H9 (cell line): Measurements from ENCODE around the gene ODF2. TPM values are rescaled to one million over a fixed set of nuclear protein-coding genes. Genes with fewer than 3 reads are reported as not detected.

Experiments
- DNase-seq: peaks from one replicate; pipeline ENCODE4 v3.0.0-alpha.2; 2017
- H2AFZ ChIP-seq: one replicate; pipeline ENCODE4 v1.6.1; 2013; ENCODE audit warnings: mild to moderate bottlenecking, low read length, control low read depth, moderate library complexity
- H2AK5ac ChIP-seq: 2 replicates; pipeline ENCODE4 v1.6.1; 2013; ENCODE audit warnings: low read length, control low read depth, mixed read lengths; ENCODE audit not compliant: insufficient read length
- H2BK120ac ChIP-seq: one replicate; pipeline ENCODE4 v1.6.1; 2013; ENCODE audit warnings: low read depth, mild to moderate bottlenecking, low read length, control low read depth, inconsistent platforms; ENCODE audit not compliant: poor library complexity, severe bottlenecking
- H2BK12ac ChIP-seq: 2 replicates; pipeline ENCODE4 v1.6.1; 2013; ENCODE audit warnings: low read length, control low read depth, mixed read lengths, low read depth; ENCODE audit not compliant: insufficient read length
- H2BK15ac ChIP-seq: 2 replicates; pipeline ENCODE4 v1.6.1; 2013; ENCODE audit warnings: low read depth, low read length, control low read depth
- H2BK20ac ChIP-seq: one replicate; pipeline ENCODE4 v1.6.1; 2013; ENCODE audit warnings: low read depth, mild to moderate bottlenecking, low read length, control low read depth, inconsistent platforms; ENCODE audit not compliant: poor library complexity, severe bottlenecking
- H2BK5ac ChIP-seq: 2 replicates; pipeline ENCODE4 v1.6.1; 2013; ENCODE audit warnings: low read length, control low read depth, mixed read lengths; ENCODE audit not compliant: insufficient read length
- H3K14ac ChIP-seq: 2 replicates; pipeline ENCODE4 v1.6.1; 2013; ENCODE audit warnings: low read length, control low read depth; ENCODE audit not compliant: insufficient read depth
- H3K18ac ChIP-seq: 2 replicates; pipeline ENCODE4 v1.6.1; 2013; ENCODE audit warnings: low read depth, mild to moderate bottlenecking, mixed read lengths, low read length, control low read depth; ENCODE audit not compliant: insufficient read length
- H3K23ac ChIP-seq: 2 replicates; pipeline ENCODE4 v1.6.1; 2013; ENCODE audit warnings: low read length, control low read depth, mixed read lengths, low read depth; ENCODE audit not compliant: insufficient read length
- H3K23me2 ChIP-seq: 2 replicates; pipeline ENCODE4 v1.6.1; 2013; ENCODE audit warnings: low read depth, mild to moderate bottlenecking, mixed read lengths, low read length, control low read depth; ENCODE audit not compliant: insufficient read length, poor library complexity, severe bottlenecking
- H3K27ac ChIP-seq: 2 replicates; pipeline ENCODE4 v1.5.1; 2013; ENCODE audit warnings: low read length, control low read depth, mixed read lengths, low read depth; ENCODE audit not compliant: insufficient read length
- H3K27me3 ChIP-seq: 2 replicates; pipeline ENCODE4 v1.6.1; 2013; ENCODE audit warnings: low read length, control low read depth, inconsistent platforms; ENCODE audit not compliant: insufficient read depth
- H3K4ac ChIP-seq: 2 replicates; pipeline ENCODE4 v1.6.1; 2013; ENCODE audit warnings: low read depth, mild to moderate bottlenecking, control low read depth, inconsistent platforms, low read length, moderate library complexity
- H3K4me1 ChIP-seq: 2 replicates; pipeline ENCODE4 v1.6.1; 2013; ENCODE audit warnings: low read length, control low read depth, inconsistent platforms; ENCODE audit not compliant: insufficient read depth
- H3K4me2 ChIP-seq: 2 replicates; pipeline ENCODE4 v1.6.1; 2013; ENCODE audit warnings: low read length, control low read depth, mixed read lengths; ENCODE audit not compliant: insufficient read length, insufficient read depth
- H3K56ac ChIP-seq: 2 replicates; pipeline ENCODE4 v1.6.1; 2013; ENCODE audit warnings: low read depth, mild to moderate bottlenecking, mixed read lengths, low read length, control low read depth; ENCODE audit not compliant: insufficient read length
- H3K79me1 ChIP-seq: 2 replicates; pipeline ENCODE4 v1.6.1; 2013; ENCODE audit warnings: low read depth, mild to moderate bottlenecking, moderate library complexity, low read length, control low read depth, inconsistent platforms; ENCODE audit not compliant: insufficient read depth, poor library complexity, severe bottlenecking
- H3K79me2 ChIP-seq: 2 replicates; pipeline ENCODE4 v1.6.1; 2013; ENCODE audit warnings: low read length, control low read depth, inconsistent platforms; ENCODE audit not compliant: insufficient read depth
- H3K9ac ChIP-seq: 2 replicates; pipeline ENCODE4 v1.6.1; 2013; ENCODE audit warnings: low read length, control low read depth, mixed read lengths; ENCODE audit not compliant: insufficient read length; ENCODE audit errors: extremely low read depth
- H3K9me3 ChIP-seq: one replicate; pipeline ENCODE4 v1.6.1; 2013; ENCODE audit warnings: low read depth, low read length, inconsistent platforms; ENCODE audit not compliant: control insufficient read depth
- H3T11ph ChIP-seq: one replicate; pipeline ENCODE4 v1.6.1; 2013; ENCODE audit warnings: mild to moderate bottlenecking, low read length, control low read depth, inconsistent platforms
- H4K20me1 ChIP-seq: one replicate; pipeline ENCODE4 v1.6.1; 2013; ENCODE audit not compliant: control insufficient read depth, insufficient read length, insufficient read depth
- H4K5ac ChIP-seq: 2 replicates; pipeline ENCODE4 v1.6.1; 2013; ENCODE audit warnings: low read depth, mild to moderate bottlenecking, mixed read lengths, low read length, control low read depth; ENCODE audit not compliant: insufficient read length
- H4K8ac ChIP-seq: replicated peaks from 2 replicates; pipeline ENCODE4 v1.6.1; 2013; ENCODE audit warnings: low read length, control low read depth, mixed read lengths, low read depth; ENCODE audit not compliant: insufficient read length
- H4K91ac ChIP-seq: 2 replicates; pipeline ENCODE4 v1.6.1; 2013; ENCODE audit warnings: low read depth, mild to moderate bottlenecking, moderate library complexity, mixed read lengths, low read length, control low read depth; ENCODE audit not compliant: insufficient read length
- H3K27ac Mint-ChIP-seq, 3 experiments: 2 replicates in 2 of 3; 3 replicates in 1 of 3; pipeline ENCODE4 v1.8.0; 2020 to 2021; ENCODE audit warnings: mixed read lengths in 3 of 3, mild to moderate bottlenecking in 1 of 3, moderate library complexity in 1 of 3
- H3K27me3 Mint-ChIP-seq: 2 replicates; pipeline ENCODE4 v1.8.0; 2021; ENCODE audit warnings: low read depth, mild to moderate bottlenecking, moderate library complexity, mixed read lengths
- H3K36me3 Mint-ChIP-seq, 3 experiments: 2 replicates in 2 of 3; 3 replicates in 1 of 3; pipeline ENCODE4 v1.8.0; 2020 to 2021; ENCODE audit warnings: low read depth in 3 of 3, mixed read lengths in 3 of 3; ENCODE audit not compliant: insufficient read depth in 1 of 3
- H3K4me1 Mint-ChIP-seq, 2 experiments: 2 replicates each; pipeline ENCODE4 v1.8.0; 2020; ENCODE audit warnings: mixed read lengths in 2 of 2
- H3K4me3 Mint-ChIP-seq, 2 experiments: 2 replicates in 1 of 2; 3 replicates in 1 of 2; pipeline ENCODE4 v1.8.0; 2020 to 2021; ENCODE audit warnings: mild to moderate bottlenecking in 2 of 2, mixed read lengths in 2 of 2, moderate library complexity in 1 of 2
- H3K9me3 Mint-ChIP-seq, 2 experiments: 2 replicates in 1 of 2; 3 replicates in 1 of 2; pipeline ENCODE4 v1.8.0; 2020; ENCODE audit warnings: mild to moderate bottlenecking in 2 of 2, mixed read lengths in 2 of 2, moderate library complexity in 1 of 2
- WGBS: extraction: QIAGEN DNeasy Blood & Tissue Kit; methylation state at CpG from one replicate; pipeline ENCODE4 v1.1.7; 2013; ENCODE audit warnings: missing lambda C conversion rate, low lambda C conversion rate, mixed read lengths; ENCODE audit not compliant: insufficient read length; ENCODE audit errors: extremely low coverage; 5-methylcytosine and 5-hydroxymethylcytosine counted together
- total RNA-seq: library from RNA; stranded (reverse); gene quantifications from 2 replicates; pipeline ENCODE4 v1.2.1, GENCODE V29; 2021
- TF ChIP-seq, protein P1 (sequence below): fragments of 200-600 bp; sonication (generic); conservative IDR thresholded peaks from 3 replicates; pipeline ENCODE4 v1.8.0; 2021; ENCODE audit warnings: antibody characterized with exemption, mild to moderate bottlenecking

ODF2 gene
- total RNA-seq, 1 experiment from 2014 or later = 16.7 TPM

DNA sequence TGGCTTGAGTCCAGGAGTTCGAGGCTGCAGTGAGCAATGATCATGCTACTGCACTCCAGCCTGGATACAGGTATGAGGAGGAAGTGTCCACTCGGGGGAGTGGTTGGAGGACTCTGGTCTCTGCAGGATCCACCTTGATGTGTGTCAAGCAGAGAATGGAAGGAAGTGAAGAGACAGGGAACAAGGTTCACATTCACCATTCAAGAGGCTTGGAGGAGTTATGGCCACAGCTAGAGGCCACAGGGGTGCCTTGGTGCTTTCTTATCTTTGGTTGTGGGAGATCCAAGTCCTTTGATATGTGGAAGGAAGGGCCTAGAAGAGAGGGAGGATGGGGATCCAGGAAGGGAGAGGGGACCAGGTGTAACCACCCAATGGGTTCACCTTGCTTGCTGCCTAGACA is 40.5 kb upstream of the ODF2 start:
- no peak overlapping the region for H4K5ac ChIP-seq
- H3K14ac ChIP-seq = no peak overlapping the region
- peaks cover 3% of the 10 kb centered on the region for H3K4me1 ChIP-seq
- Mint-ChIP-seq H3K36me3 (no peaks in the 10 kb centered on the region), H3K4me3 (peak overlapping the region in 1 of 2 experiments; percentile 12; a peak in 2 of 5 replicates), H3K9me3 (peaks cover 0 to 6% of the 10 kb centered on the region in 2 experiments; a peak in 3 of 5 replicates), H3K4me1 (peaks cover 26 to 33% of the 10 kb centered on the region in 2 experiments), H3K27me3 (peaks cover 98% of the 10 kb centered on the region), H3K27ac (no peak overlapping the region)
- TF ChIP-seq, protein P1, sequence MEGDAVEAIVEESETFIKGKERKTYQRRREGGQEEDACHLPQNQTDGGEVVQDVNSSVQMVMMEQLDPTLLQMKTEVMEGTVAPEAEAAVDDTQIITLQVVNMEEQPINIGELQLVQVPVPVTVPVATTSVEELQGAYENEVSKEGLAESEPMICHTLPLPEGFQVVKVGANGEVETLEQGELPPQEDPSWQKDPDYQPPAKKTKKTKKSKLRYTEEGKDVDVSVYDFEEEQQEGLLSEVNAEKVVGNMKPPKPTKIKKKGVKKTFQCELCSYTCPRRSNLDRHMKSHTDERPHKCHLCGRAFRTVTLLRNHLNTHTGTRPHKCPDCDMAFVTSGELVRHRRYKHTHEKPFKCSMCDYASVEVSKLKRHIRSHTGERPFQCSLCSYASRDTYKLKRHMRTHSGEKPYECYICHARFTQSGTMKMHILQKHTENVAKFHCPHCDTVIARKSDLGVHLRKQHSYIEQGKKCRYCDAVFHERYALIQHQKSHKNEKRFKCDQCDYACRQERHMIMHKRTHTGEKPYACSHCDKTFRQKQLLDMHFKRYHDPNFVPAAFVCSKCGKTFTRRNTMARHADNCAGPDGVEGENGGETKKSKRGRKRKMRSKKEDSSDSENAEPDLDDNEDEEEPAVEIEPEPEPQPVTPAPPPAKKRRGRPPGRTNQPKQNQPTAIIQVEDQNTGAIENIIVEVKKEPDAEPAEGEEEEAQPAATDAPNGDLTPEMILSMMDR = no peak
- DNase-seq = no peak
- H3K56ac ChIP-seq = no peak overlapping the region
- H3K27ac ChIP-seq = no peak overlapping the region
- H2BK12ac ChIP-seq = no peak overlapping the region
- no peak overlapping the region for H4K91ac ChIP-seq
- no peak overlapping the region for H2AK5ac ChIP-seq
- H3K23me2 ChIP-seq = peaks cover 6% of the 10 kb centered on the region
- no peaks in the 10 kb centered on the region for H4K20me1 ChIP-seq
- no peak overlapping the region for H3K4ac ChIP-seq
- no peak overlapping the region for H2BK120ac ChIP-seq
- no peak overlapping the region for H3K9ac ChIP-seq
- no peak overlapping the region for H2BK20ac ChIP-seq
- no peaks in the 10 kb centered on the region for H3K79me1 ChIP-seq
- H3K9me3 ChIP-seq = no peaks in the 10 kb centered on the region
- H2AFZ ChIP-seq = no peak overlapping the region
- no peak overlapping the region for H4K8ac ChIP-seq
- no peak overlapping the region for H2BK5ac ChIP-seq
- no CpG with 5 or more reads among the region's 2 CpGs for WGBS
- H3K4me2 ChIP-seq = no peak overlapping the region
- H3T11ph ChIP-seq = no peak overlapping the region
- no peak overlapping the region for H3K23ac ChIP-seq
- no peaks in the 10 kb centered on the region for H3K79me2 ChIP-seq
- H3K18ac ChIP-seq = no peak overlapping the region
- no peak overlapping the region for H2BK15ac ChIP-seq
- peaks cover 28% of the 10 kb centered on the region; the same call in 1 of the 2 replicates for H3K27me3 ChIP-seq
